CD14-positive monocyte (primary cell): ENCODE results near the gene DDX27. TPM values are rescaled to one million over a fixed set of nuclear protein-coding genes. Genes with fewer than 3 reads are reported as not detected.

ENCODE experiments used
- DNase-seq, 3 donors: peaks; one replicate each; pipeline ENCODE4 v3.0.0-alpha.2; 2011 to 2022
- H2AFZ ChIP-seq: 2 replicates; pipeline ENCODE4 v1.6.0; 2012; ENCODE audit warnings: mild to moderate bottlenecking, low read depth, low read length, inconsistent platforms; ENCODE audit not compliant: insufficient read depth, poor library complexity, severe bottlenecking
- H3K27ac ChIP-seq, 2 donors: 1 replicate in 1 of 2; 2 replicates in 1 of 2; pipeline ENCODE4 v1.5.1; 2012 to 2013; ENCODE audit warnings: low read length in 2 of 2, control low read depth in 1 of 2, inconsistent platforms in 1 of 2, low read depth in 1 of 2, mild to moderate bottlenecking in 1 of 2
- H3K27me3 ChIP-seq, 2 donors: one replicate each; pipeline versions ENCODE4 v1.6.0 to v1.6.1; 2011 to 2013; ENCODE audit warnings: low read length in 2 of 2; ENCODE audit not compliant: control insufficient read depth in 2 of 2, insufficient read depth in 2 of 2
- H3K36me3 ChIP-seq, 2 donors: replicated peaks in 1 of 2; 1 replicate in 1 of 2; 2 replicates in 1 of 2; pipeline versions ENCODE4 v1.5.1 to v1.6.1; 2012 to 2013; ENCODE audit warnings: low read length in 2 of 2, control low read depth in 1 of 2, inconsistent platforms in 1 of 2, mild to moderate bottlenecking in 1 of 2; ENCODE audit not compliant: insufficient read depth in 2 of 2, control insufficient read depth in 1 of 2
- H3K4me1 ChIP-seq, 2 donors: 1 replicate in 1 of 2; 2 replicates in 1 of 2; pipeline versions ENCODE4 v1.5.1 to v1.6.1; 2012 to 2013; ENCODE audit warnings: low read length in 2 of 2, control low read depth in 1 of 2, inconsistent platforms in 1 of 2, mild to moderate bottlenecking in 1 of 2, moderate library complexity in 1 of 2; ENCODE audit not compliant: insufficient read depth in 2 of 2, control insufficient read depth in 1 of 2
- H3K4me2 ChIP-seq: replicated peaks from 2 replicates; pipeline ENCODE3; 2012; ENCODE audit warnings: low read length, moderate library complexity, mild to moderate bottlenecking; ENCODE audit not compliant: poor library complexity, severe bottlenecking; ENCODE audit errors: extremely low read depth
- H3K4me3 ChIP-seq, 3 experiments: fragments of 200-600 bp in 1 of 3; sonication (generic) in 1 of 3; replicated peaks in 1 of 3; 1 replicate in 2 of 3; 2 replicates in 1 of 3; pipeline ENCODE4 v1.5.1; 2011 to 2013; ENCODE audit warnings: low read length in 3 of 3, mild to moderate bottlenecking in 3 of 3, control low read depth in 2 of 3, low read depth in 2 of 3, inconsistent platforms in 1 of 3, moderate library complexity in 1 of 3
- H3K79me2 ChIP-seq: 2 replicates; pipeline ENCODE4 v1.6.0; 2012; ENCODE audit warnings: mild to moderate bottlenecking, control low read depth, inconsistent platforms, low read length, moderate library complexity; ENCODE audit not compliant: insufficient read depth
- H3K9ac ChIP-seq: 2 replicates; pipeline ENCODE4 v1.6.0; 2017; ENCODE audit warnings: low read length, mild to moderate bottlenecking; ENCODE audit not compliant: insufficient read depth, poor library complexity, severe bottlenecking
- H3K9me3 ChIP-seq, 2 donors: replicated peaks in 1 of 2; 1 replicate in 1 of 2; 2 replicates in 1 of 2; pipeline versions ENCODE4 v1.5.1 to v1.6.1; 2012 to 2013; ENCODE audit warnings: low read length in 2 of 2, control low read depth in 1 of 2; ENCODE audit not compliant: control insufficient read depth in 1 of 2, insufficient read depth in 1 of 2
- H4K20me1 ChIP-seq: 2 replicates; pipeline ENCODE4 v1.6.0; 2012; ENCODE audit warnings: mild to moderate bottlenecking, low read length, control low read depth, moderate library complexity; ENCODE audit not compliant: insufficient read depth
- H3K27ac Mint-ChIP-seq, 7 donors: one replicate each; pipeline ENCODE4 v1.8.0; 2020; ENCODE audit warnings: mild to moderate bottlenecking in 7 of 7, mixed read lengths in 7 of 7, moderate library complexity in 6 of 7, inconsistent platforms in 2 of 7
- H3K27me3 Mint-ChIP-seq, 3 donors: one replicate each; pipeline ENCODE4 v1.8.0; 2021 to 2022; ENCODE audit warnings: low read depth in 3 of 3, mild to moderate bottlenecking in 3 of 3, mixed read lengths in 3 of 3, moderate library complexity in 3 of 3, inconsistent platforms in 1 of 3
- H3K36me3 Mint-ChIP-seq, 2 donors: one replicate each; pipeline ENCODE4 v1.8.0; 2020; ENCODE audit warnings: mixed read lengths in 2 of 2, inconsistent platforms in 1 of 2, mild to moderate bottlenecking in 1 of 2
- H3K4me1 Mint-ChIP-seq: one replicate; pipeline ENCODE4 v1.8.0; 2020; ENCODE audit warnings: mild to moderate bottlenecking, mixed read lengths
- H3K4me3 Mint-ChIP-seq, 2 donors: one replicate each; pipeline ENCODE4 v1.8.0; 2020; ENCODE audit warnings: mild to moderate bottlenecking in 2 of 2, mixed read lengths in 2 of 2, moderate library complexity in 1 of 2
- H3K9me3 Mint-ChIP-seq, 7 donors: one replicate each; pipeline ENCODE4 v1.8.0; 2020 to 2022; ENCODE audit warnings: mixed read lengths in 7 of 7, mild to moderate bottlenecking in 6 of 7, moderate library complexity in 6 of 7, inconsistent platforms in 2 of 7
- WGBS: methylation state at CpG from one replicate; pipeline ENCODE4 v1.1.5; 2013; ENCODE audit warnings: missing lambda C conversion rate; ENCODE audit not compliant: insufficient coverage; 5-methylcytosine and 5-hydroxymethylcytosine counted together
- intact Hi-C, 2 donors: fragments of 100-400 bp; cut with micrococcal nuclease; formaldehyde crosslinking; loops; one replicate each; pipeline versions ENCODE4 v1.15.0 to v1.15.1; 2023
- polyA plus RNA-seq, 3 donors: library from polyadenylated mRNA; depleted of rRNA in 1 of 3; unstranded in 2 of 3; stranded (reverse) in 1 of 3; fragments of 300-500 nt in 2 of 3; fragments of >200 nt in 1 of 3; fragmentation: Illumina TruSeq in 2 of 3; gene quantifications; 1 replicate in 2 of 3; 2 replicates in 1 of 3; pipeline ENCODE4 v1.2.3, GENCODE V29; 2012 to 2021
- TF ChIP-seq, protein P1 (sequence below): fragments of 200-600 bp; IDR thresholded peaks from one replicate; pipeline ENCODE4 v1.8.0; 2022; ENCODE audit warnings: antibody characterized with exemption, mild to moderate bottlenecking

The DDX27 gene
- polyA plus RNA-seq, 3 donors = 13.8 to 31.5 (median 17.7) TPM

DNA sequence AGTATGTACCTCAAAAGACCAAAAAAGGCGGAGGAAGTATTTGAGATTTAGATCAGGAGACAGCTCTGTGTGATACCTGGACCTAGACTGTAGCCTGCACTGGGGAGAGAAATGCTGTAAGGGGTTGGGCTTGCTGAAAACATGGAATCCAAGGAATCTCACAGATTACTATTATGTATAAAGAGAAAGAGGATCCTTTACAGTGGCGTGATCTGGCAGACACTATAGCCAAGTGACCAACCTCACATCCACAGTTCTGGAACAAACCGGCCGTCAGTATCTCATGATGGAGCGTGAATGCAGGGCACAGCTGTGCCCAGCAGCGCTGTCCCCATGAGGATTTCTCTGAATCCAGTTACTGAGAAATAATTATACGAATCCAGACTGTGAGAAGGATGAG, 12.3 kb downstream of the DDX27 start:
- H3K27me3 ChIP-seq = no peaks in the 10 kb centered on the region
- no peak overlapping the region for H3K4me3 ChIP-seq
- H3K9me3 ChIP-seq = no peaks in the 10 kb centered on the region
- H3K27ac Mint-ChIP-seq = peak overlapping the region; percentile 80 to 93 (median 90)
- no peak overlapping the region for H3K9ac ChIP-seq
- DNase-seq = no peak
- 100% methylated on average over 1 of the region's 7 CpGs for WGBS
- H3K4me3 Mint-ChIP-seq = no peak overlapping the region
- H3K79me2 ChIP-seq = no peaks in the 10 kb centered on the region
- intact Hi-C loops = no loop called here
- peaks cover 0 to 5% (median 0%) of the 10 kb centered on the region in 7 donors for H3K9me3 Mint-ChIP-seq
- H3K4me1 Mint-ChIP-seq = peaks cover 18% of the 10 kb centered on the region
- H4K20me1 ChIP-seq = peaks cover 3% of the 10 kb centered on the region
- H3K4me2 ChIP-seq = no peak overlapping the region
- H3K36me3 Mint-ChIP-seq = peaks cover 68 to 94% of the 10 kb centered on the region in 2 donors
- peaks cover 16 to 17% of the 10 kb centered on the region in 2 donors for H3K4me1 ChIP-seq
- TF ChIP-seq, protein P1, sequence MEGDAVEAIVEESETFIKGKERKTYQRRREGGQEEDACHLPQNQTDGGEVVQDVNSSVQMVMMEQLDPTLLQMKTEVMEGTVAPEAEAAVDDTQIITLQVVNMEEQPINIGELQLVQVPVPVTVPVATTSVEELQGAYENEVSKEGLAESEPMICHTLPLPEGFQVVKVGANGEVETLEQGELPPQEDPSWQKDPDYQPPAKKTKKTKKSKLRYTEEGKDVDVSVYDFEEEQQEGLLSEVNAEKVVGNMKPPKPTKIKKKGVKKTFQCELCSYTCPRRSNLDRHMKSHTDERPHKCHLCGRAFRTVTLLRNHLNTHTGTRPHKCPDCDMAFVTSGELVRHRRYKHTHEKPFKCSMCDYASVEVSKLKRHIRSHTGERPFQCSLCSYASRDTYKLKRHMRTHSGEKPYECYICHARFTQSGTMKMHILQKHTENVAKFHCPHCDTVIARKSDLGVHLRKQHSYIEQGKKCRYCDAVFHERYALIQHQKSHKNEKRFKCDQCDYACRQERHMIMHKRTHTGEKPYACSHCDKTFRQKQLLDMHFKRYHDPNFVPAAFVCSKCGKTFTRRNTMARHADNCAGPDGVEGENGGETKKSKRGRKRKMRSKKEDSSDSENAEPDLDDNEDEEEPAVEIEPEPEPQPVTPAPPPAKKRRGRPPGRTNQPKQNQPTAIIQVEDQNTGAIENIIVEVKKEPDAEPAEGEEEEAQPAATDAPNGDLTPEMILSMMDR = no peak
- H2AFZ ChIP-seq = no peak overlapping the region
- H3K27me3 Mint-ChIP-seq = peaks cover 0 to 2% (median 1%) of the 10 kb centered on the region in 3 donors
- peaks cover 78 to 96% of the 10 kb centered on the region in 2 donors for H3K36me3 ChIP-seq
- peak overlapping the region in 1 of 2 donors; percentile 88 for H3K27ac ChIP-seq

DNA sequence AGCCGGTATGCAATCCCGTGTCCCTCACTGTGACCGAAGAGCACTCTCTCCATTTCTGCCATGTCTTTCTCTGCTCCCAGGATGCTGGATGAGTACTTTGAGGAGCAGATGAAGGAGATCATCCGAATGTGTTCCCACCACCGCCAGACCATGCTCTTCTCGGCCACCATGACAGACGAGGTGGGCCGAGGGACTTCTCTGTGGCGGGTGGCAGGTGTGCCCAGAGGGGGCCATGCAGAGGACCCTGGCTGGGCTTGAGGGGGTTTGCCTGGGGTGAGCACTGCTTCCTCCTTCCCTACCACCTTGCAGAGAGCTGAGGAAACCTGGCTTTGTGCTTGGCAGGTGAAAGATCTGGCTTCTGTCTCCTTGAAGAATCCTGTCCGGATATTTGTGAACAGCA, 14.0 kb downstream of the DDX27 start:
- Histone ChIP-seq H3K4me2 (no peak overlapping the region), H3K79me2 (no peaks in the 10 kb centered on the region), H3K27me3 (no peaks in the 10 kb centered on the region), H3K4me1 (peaks cover 16 to 17% of the 10 kb centered on the region in 2 donors), H3K4me3 (no peak overlapping the region), H3K27ac (no peak overlapping the region), H2AFZ (no peak overlapping the region), H3K36me3 (peaks cover 84 to 96% of the 10 kb centered on the region in 2 donors), H3K9me3 (no peaks in the 10 kb centered on the region), H3K9ac (no peak overlapping the region), H4K20me1 (peaks cover 3% of the 10 kb centered on the region)
- Mint-ChIP-seq H3K27me3 (peaks cover 0 to 2% (median 1%) of the 10 kb centered on the region in 3 donors), H3K9me3 (peaks cover 0 to 5% (median 0%) of the 10 kb centered on the region in 7 donors), H3K4me3 (no peak overlapping the region), H3K36me3 (peaks cover 68 to 96% of the 10 kb centered on the region in 2 donors), H3K27ac (peak overlapping the region in 2 of 7 donors; percentile 6 to 26), H3K4me1 (peaks cover 18% of the 10 kb centered on the region)
- WGBS = 97% methylated on average over 3 of the region's 10 CpGs
- no peak for DNase-seq
- TF ChIP-seq, protein P1 = no peak
- intact Hi-C loops = no loop called here
